DMS 273 treated with DMSO at 0.1 percent for 48 hours (cell line): ENCODE measurements around the gene SF3A2.

Experiments
- DNase-seq: peaks from one replicate; lab custom pipeline; 2025; lab: John Stamatoyannopoulos, UW

SF3A2 gene

DNA sequence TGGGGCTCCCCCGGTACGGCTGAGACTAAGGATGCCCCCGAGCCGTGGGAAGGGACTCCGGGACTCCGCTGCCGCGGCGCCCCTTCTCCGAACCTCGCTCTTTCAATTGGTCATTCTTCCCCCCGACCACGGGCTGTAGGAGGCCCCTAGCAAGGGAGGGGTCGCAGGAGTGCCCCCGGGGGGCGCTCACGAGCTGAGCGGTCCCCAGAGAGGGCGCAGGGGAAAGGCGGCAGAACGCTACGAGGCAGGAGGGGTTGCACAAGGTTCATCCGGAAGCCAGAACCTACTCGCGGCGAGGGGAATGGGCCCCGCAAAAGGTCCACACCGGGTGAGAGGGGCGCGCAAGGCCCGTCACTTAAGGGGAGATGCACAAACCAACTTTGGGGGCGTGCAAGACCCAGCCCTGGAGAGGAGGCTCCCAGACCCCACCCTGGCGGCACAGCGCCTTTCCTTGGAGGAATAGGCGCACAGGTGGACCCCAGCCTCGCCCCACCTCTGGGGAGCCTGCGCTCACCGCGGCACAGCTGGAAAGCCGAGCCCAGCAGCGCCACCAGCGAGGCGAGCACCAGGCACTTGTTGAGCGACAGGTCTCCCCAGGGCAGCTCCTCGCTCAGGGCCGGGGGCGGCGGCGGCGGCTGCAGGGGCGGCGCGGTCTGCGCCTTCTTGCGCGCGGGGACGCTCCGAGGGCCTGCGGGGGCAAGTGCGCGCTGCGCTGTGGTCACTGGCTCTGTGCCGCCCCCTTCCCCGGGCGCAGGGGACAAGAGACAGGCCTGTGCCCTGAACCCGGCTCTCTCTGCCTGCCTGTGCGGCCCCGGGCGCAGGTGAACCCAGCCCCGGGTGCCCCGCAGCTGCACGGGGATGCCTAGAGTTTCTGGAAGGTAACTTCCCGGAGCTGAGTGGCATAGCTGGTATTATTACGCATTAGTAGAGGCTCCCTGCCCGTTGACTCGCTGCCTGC is 16.8 kb downstream of the SF3A2 start:
- no peak for DNase-seq

DNA sequence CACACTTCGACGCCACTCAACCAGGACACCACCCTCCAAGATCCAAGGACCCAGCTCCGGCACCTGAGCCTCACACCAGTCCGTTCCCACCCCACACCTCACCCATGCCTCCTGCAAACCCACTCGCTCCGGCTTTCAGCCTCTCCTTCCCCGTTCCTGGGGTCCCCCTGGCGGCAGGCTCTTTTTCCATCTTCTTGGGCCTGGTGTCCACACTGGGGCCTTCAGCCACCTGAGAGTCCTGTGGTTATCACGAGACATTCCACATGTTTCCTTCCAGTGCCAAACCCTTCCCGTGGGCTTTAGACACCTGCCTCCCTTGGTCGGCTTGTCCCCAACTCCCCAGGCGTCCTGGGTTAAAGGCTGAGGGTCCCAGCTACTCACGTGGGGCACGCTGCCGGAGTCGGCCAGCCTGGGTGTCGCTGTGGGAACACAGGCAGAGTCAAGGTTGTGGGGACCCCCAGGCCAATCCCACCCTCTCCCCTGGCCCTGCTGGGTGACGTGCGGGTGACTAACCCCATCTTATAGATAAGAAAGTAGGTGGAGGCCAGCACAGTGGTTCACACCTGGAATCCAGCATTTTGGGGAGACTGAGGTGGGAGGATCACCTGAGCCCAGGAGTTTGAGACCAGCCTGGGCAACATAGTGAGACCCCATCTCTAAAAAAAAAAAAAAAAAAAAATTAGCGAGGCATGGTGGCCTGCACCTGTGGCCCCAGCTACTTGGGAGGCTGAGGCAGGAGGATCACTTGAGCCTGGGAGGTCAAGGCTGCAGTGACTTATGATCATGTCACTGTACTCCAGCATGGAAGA is 17.6 kb downstream of the SF3A2 start:
- DNase-seq: no peak

DNA sequence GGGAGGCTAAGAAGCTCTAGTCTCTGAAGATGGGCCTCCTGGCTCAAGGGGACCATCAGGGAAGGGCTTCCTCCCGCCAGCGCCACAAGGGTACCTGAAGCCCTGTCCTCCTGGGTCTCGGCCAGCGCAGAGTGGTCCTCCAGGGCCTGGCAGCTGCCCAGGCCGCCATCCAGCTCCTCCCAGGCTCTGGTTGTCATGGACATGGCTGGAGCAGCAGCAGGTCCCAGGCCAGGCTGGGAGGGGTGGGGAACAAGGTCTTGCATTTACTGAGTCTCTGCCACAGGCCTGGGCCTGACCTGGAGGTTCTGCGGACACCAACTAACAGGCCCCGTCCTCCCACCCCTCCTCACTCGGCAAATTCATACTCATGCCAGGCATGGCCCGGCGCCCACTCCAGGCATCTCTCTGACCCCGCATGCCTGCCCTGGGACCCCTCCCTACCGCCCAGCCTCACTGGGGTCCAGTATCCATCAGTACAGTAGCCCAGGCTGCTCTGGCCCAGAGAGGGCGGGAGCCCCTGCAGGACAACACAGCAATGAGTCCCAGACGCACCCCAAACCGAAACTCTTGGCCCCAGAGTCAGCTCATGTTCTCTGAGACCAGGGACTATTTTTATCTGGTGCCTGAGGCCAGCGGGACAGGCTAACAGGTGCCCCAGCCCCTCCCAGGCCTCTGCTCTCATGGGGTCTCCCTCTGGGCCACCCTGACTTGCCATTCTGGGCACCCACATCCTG is 18.7 kb downstream of the SF3A2 start:
- no peak for DNase-seq

DNA sequence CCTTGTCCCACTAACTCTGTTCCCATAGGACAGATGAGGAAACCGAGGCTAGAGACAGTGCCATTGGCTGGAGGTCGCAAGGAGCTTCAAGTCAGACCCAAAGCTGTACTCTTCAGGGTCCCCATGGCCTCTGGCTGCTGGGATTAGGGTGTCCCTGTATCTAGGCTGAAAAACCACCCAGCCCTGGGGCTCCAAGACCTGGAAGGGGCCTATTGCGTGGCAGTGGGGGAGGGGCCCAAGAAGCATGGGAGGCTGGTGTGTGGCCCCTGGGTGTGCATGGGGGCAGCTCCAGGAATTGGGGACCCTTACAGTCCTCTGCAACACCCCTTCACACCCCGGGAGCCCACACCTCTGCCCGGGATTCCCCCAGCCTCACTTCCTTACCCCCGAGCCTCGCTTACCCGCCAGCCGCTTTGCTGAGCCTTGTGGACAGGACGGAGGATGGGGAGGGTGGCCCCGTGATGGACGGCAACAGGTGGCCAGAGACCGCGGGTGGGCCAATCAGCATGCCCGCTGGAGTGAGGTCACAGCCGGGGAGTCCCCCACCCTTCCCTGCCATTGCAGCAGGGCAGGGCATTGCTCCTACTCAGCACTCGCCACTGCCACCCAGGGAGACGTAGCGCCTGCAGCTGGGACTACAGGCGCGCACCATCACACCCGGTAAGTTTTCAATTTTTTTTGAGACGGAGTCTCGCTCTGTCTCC is 19.5 kb downstream of the SF3A2 start, which contains the start of gene JSRP1:
TSS of gene JSRP1 (minus strand) at position 436 of the 704 bp plus-strand sequence. CDS start 1,103 bp downstream, outside the sequence.
- DNase-seq: no peak

DNA sequence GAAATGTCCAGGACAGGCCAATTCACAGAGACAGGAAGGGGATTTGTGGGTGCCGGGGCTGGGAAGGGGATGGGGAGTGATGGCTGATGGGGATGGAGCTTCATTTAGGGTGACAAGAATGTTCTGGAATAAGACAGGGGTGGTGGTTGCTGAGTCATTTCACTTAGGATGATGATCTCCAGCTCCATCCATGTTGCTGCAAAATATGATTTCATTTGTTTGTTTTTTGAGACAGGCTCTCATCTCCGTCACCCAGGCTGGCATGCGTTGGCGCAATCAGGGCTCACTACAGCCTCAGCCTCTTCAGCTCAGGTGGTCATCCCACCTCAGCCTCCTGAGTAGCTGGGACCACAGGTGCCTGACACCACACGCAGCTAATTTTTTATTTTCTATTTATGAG is 22.7 kb downstream of the SF3A2 start:
- no peak for DNase-seq

DNA sequence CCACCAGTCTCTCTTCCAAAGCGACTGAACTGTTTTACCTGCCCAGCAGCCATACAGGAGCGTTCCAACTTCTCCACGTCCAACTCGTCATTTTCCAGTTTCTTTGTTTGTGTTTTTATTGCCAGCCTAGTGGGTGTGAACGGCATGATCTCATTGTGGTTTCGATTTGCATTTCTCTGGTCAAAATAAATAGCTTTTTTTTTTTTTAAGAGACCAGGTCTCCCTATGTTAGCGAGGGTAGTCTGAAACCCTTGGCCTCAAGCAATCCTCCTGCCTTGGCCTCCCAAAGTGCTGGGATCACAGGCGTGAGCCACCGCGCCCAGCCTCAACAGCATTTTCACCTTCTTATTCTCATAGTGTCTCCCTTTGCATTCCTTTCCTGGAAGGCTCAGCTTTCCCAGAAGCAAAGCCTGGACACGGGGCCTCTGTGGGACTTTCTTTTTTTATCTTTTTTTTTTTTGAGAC is 23.7 kb downstream of the SF3A2 start:
- DNase-seq: no peak

DNA sequence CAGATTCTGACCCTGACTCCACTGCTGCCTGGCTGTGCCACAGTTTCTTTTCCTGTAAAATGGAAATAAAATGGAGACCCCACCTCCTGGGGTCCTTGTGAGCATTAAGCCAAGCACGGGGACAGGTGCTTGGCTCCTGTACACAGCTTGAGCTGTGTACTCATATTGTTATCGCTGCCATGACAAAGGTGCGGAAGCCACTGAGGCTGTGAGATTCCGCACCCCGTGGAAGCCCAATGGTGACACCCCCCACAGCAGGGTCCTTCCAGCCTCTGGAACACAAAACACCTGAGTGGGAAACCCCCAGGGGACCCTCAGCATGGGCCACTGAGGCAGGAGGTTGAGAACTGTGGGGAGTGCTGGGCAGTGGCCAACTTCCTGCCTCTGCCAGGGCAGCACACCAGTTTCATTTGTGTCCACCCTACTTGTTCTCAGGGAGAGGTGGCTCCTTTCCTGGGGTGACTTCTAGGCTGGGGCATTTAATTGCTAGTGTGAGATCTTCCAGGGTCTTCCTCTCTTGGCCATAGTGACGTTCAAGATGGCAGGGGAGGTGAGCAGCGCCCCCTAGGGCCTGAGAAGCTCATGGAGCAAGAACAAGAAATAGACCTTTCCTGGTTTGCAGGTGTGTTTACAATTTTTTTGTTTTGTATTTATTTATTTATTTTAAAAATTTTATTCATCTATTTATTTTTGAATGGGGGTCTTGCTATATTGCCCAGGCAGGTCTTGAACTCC is 25.0 kb downstream of the SF3A2 start:
- no peak for DNase-seq

DNA sequence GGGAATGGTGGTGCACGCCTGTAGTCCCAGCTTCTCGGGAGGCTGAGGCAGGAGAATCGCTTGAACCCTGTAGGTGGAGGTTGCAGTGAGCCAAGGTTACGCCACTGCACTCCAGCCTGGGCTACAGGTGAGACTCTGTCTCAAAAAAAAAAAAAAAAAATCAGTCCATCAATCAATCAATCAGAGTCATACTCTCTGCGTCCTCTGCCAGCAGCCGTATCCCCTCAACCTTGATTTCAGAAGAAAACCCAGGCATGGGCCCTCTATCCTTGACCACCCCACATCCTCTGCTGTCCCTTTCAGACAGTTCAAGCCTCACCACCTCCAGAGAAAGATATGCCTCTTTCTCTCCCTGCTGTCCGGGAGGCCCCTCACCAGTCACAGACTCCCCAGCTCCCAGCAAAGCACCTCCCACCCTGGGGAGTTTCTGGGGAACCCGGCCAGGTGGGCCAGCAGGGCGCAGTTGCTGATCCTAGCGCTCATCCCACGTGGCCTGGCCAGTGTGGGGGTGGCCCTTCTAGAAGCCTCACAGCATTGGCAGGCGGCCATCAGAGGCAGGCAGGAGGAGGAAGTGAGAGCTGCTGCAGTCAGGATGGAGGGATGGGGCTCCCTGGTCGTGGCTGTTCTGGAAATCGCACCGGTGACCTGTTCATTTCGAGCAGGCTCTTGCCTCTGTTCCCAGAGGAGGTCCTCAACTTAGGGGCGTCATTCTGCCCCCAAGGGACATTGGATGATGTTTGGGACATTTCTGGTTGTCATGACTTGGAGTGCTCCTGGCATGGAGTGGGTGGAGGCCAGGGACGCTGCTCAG is 29.8 kb downstream of the SF3A2 start:
- no peak for DNase-seq

DNA sequence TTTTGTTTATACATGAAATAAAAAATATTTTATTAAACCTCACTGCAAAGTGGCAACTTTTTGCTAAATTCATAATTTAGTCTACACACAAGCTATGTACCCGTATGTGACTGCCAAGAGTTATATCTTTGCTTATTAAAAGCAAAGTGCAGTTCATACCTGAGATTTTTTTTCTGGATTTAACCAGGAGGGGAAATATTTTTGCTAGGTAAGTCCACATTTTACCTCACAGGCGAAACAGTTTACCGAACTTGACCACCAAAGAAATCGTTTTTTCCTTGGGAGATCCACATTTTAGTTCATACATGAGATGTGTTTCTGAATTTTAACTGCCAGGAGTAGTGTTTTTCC is 31.8 kb downstream of the SF3A2 start:
- DNase-seq: no peak

DNA sequence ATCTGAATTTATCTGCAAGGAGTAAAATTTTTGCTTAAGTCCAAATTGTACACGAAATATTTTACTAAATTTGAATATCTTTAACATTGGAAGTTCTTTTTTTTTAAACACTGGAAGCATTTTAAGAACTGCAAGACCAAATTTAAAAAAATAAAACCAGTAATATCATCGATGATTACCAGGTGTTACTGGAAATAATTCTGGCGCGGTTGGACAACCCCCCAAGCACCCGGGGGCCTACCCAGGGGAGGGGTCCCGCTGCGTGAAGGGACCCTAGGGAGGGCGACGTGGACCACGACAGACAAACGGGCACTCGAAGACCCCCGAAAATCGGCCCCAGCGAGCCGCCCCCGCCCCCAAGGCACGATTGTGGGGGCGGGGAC is 32.2 kb downstream of the SF3A2 start:
- no peak for DNase-seq

DNA sequence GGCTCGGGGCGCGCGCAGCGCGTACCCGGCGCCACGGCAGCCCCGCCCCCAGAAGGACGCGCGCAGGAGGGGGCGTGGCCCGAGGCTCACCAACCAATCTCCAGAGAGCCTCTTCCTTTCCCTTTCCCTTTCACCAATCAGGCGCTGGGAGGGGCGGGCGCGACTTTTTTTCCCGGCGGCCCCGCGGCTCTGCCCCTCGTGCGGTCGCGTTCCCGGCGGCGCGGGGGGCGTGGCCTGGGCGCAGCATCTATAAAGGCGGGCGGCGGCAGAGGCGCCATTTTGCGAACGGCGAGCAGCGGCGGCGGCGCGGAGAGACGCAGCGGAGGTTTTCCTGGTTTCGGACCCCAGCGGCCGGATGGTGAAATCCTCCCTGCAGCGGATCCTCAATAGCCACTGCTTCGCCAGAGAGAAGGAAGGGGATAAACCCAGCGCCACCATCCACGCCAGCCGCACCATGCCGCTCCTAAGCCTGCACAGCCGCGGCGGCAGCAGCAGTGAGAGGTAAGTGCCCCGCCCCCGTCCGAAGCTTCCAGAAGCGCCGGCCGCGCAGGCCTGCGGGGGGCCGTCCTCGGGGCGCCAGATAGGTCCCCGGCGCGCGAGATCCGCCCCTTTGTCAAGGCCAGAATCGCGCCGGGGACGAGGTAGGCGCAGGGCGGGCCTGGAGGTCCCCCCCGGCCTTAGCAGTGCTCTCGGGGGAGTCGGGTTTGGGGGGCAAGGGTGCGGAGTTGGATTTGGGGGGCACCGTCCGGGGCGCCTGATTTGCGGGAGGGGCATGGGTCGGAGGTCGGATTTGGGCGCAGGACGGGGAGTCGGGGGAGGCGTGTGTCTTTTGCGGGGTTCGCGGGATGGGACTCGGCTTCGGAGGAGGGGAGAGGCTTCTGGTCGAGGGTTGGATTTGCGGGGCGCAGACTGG is 32.9 kb downstream of the SF3A2 start:
- DNase-seq: peak; percentile 85

DNA sequence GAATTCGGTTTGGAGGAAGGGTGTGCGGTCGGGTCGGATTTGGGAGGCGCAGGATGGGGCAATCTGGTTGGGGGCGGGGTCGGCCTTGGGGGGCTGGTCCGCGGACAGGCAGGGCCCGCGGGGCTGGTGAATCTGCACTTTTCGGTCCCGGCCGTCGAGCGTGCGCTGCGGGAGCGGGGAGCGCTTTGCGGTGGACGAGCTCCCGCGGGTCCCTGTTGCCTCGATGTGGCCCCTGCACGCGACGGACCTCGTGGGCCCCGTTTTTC is 33.5 kb downstream of the SF3A2 start:
- DNase-seq: no peak

DNA sequence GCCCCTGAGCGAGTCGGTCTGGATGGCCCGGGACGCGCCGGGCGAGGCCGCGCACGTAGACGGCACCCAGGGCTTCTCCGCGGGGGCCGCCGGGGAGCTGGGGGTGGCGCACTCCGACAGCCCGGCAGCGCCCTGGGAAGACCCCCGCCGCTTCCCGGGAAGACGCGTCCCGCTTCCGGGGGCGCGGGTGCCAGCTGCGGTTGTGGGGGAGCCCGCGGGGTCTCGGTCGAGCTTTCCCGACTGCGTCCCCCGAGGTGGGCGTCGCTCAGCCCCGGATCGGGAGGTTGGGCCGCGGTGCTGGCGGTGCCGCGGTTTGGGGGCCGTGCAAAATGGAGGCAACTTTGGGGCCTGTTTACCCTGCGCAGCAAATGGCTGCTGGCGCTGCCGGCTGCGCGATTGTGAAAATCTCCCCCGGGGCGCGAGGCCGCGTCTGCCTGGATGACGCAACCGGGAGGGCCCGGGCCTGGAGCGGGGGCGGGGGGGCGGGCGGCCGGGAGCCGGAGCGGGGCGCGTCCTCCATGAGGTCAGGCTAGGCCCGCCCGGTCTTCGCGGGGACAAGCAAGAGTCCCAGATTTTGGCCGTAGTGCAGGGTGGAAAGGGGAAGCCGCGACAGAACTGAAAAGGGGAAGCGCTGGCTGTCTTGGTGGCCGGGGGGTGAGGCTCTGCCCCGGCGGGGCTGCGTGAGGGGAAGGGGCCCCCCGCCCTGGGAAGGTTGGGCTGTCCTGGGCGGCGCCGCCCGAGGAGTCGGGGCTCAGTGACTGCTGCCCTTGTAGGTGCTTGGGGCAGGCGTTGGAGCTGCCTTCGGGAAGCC is 34.0 kb downstream of the SF3A2 start:
- DNase-seq: no peak

DNA sequence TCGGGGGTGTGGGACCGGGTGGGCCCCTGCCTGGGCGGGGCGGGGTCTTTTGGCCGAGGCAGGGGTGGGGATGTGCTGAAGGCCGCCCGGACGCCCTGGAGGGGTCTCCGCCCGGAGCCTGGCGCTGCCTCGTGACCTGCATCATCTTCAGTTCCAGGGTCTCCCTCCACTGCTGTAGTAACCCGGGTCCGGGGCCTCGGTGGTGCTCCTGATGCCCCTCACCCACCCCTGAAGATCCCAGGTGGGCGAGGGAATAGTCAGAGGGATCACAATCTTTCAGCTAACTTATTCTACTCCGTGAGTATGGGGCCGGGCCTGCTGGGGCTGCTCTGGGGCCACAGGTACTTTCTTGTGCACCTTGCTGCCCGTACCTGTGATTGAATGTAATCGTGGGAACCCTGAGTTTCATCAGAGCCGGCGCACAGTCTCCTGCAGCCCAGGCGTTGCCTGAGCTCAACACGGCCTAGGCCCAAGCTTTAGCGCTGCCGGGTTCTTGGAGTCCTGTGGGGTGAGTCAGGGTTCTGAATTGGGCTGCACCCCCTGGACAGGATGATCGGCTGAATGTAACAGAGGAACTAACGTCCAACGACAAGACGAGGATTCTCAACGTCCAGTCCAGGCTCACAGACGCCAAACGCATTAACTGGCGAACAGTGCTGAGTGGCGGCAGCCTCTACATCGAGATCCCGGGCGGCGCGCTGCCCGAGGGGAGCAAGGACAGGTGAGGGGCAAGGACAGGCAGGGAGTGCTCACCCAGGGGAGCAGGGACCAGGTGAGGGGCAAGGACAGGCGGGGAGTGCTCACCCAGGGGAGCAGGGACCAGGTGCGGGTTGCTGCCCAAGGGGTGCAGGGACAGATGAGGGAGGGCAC is 34.8 kb downstream of the SF3A2 start:
- no peak for DNase-seq

DNA sequence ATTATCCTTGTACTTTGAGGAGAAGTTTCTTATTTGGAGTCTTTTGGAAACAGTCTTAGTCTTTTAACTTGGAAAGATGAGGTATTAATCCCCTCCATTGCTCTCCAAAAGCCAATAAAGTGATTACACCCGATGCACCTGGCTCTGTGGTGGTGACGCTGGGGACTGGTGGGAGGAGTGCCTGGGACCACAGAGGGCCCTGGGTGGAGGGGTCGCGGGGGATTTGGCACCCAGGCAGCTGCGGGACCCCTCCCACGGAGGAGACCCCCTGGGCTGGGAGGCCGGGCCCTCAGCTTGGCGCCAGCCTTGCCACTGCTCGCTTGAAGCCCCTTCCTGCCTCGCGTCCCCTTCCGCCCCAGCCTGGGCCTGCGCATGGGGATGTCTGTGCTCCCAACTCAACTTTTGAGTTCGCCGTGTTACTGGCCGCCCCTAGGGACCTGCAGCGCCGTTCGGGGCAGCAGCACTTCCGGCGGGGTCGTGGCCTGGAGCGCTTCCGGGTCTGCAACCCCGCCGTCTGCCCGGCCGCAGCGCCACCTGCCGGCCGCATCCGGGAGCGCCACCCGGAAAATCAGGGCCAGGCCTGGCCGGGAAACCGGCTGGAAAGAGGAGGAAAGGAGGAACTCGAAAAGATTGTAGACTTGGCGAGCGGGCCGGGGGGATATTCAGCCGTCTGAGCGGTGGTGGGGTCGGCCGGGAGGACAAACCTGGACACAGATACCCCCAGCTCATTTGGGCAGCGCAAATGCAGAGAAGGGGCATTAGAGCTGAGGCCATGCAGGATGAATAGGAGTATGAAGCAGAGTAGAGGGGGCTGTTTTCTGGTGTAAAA is 36.9 kb downstream of the SF3A2 start:
- DNase-seq: no peak

DNA sequence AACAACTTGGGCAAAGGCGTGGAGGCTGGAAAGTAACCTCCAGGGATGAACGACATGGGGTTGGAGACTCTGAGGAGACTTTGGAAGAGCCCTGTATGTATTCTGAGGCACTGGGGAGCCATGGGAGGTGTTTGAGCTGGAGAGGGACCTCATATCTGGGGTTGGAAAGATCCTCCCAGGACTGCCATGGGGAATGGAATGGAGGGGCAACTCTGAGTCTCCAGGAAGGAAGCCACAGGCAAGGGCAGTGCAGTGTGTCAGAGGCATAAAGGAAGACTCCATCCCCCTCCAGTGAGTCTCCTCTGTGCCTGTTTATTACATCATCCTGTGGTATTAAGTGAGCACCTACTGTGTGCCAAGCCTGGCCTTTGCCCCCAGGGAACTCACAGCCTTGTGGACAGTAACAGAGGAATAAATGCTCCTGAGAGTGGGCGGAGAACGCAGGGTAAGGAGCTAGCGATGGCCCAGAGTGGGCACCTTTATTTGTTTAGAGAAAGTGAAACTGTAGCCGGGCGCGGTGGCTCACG is 37.6 kb downstream of the SF3A2 start:
- no peak for DNase-seq
